Cardiac septum (tissue), 1 donor: ENCODE results near the gene CDCA3. TPM values are rescaled to one million over a fixed set of nuclear protein-coding genes. Genes with fewer than 3 reads are reported as not detected.
A peak's percentile ranks its signal among the peaks of the same experiment; 100 is the strongest.

Source experiments
- DNase-seq: peaks from one replicate; pipeline ENCODE4 v3.0.0-alpha.2; 2020; ENCODE audit warnings: low spot score
- intact Hi-C: fragments of 100-400 bp; cut with DNase I; formaldehyde crosslinking; loops from one replicate; pipeline ENCODE4 v1.14.0; 2022
- total RNA-seq: library from RNA; stranded (reverse); fragmentation: NEBNext Ultra II Directional; extraction: Animal tissue kit (Norgen Biotek cat#: 25700); gene quantifications from one replicate; pipeline ENCODE4 v1.2.1, GENCODE V29; 2021
- donor health status: DM: no; HTN: no; CAD: no.

The CDCA3 gene
- total RNA-seq, 1 donor from 2014 or later: 0.65 TPM

DNA sequence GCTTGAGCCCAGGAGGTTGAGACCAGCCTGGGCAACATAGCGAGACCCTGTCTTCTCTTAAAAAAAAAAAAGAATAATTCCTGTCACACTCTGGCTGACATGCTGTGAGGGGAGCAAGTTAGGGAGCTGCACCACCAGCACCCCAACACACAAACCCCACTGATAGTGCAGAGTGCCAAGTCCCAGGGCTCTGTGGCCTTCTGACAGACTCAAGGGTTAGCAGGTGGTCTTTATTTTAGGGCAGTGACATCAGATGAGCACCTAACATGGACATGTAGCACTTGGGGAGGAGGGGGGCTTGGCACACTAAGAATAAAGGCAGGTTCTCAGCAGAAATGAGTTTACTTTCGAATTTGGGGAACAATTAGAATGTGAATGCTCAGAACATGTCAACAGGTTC is 7.7 kb upstream of the CDCA3 start:
- intact Hi-C loops: no loop called here
- DNase-seq: no peak

GRCh38 chr12:6855322-6855721 is 4.2 kb upstream of the CDCA3 start:
- intact Hi-C loops: no loop called here
- no peak for DNase-seq

- DNase-seq: no peak
- intact Hi-C loops: no loop called here
Observed at GRCh38 chr12:6854036-6854435, 3.0 kb upstream of the CDCA3 start.

DNA sequence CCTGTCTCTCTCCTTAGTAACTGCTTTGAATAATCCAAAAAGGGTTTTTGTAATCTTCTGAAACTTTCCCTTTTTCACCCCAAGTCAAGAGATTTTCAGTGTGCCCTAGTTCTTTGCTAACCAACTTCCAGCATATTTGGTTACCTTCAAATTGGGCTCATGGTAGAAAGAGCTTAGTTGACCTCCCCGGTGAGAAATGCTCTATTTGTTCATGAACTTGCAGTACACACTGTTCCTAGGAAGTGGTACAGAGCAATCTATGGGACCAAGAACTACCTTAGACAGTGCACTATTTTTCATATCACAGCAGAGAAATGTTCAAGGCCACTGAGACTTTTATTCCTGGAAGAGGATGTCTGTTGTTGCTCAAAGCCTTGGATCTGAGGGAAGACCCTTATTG is 2.5 kb upstream of the CDCA3 start:
- DNase-seq: no peak
- intact Hi-C loops: no loop called here

DNA sequence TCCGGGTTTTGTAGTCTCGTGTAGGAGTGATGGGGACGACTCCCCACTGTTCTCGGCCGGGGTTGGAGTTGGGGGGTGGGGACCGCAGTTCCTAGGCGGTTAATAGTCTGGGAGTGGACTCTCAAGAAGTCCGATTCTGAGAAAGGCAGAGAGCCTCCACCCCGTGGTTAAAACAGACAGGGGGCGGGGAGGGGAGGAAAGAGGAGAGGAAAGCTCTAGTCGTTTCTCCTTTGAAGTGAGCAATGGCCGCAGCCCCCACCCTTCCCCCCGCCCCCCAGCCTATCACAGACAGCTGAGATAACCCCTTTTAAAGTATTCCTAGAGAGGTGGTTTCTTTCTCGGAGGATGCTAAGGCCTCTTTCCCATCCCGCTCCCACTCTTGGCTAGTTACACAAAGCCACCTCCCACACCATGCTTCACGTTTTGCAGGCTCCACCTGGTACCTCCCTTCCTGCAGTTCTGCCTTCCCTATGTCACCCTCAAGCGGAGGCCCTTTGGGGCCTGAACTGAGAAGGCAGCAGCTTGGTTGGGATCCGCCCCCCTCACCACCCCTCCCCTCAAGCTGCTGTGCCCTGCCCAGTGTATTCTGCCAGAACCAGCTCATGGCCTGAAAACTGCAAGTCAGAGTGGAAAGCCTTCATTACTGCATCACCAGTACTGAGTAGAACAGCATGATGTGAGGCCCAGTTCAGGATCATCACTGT is 1.7 kb upstream of the CDCA3 start:
- no peak for DNase-seq
- intact Hi-C loops: no loop called here

DNA sequence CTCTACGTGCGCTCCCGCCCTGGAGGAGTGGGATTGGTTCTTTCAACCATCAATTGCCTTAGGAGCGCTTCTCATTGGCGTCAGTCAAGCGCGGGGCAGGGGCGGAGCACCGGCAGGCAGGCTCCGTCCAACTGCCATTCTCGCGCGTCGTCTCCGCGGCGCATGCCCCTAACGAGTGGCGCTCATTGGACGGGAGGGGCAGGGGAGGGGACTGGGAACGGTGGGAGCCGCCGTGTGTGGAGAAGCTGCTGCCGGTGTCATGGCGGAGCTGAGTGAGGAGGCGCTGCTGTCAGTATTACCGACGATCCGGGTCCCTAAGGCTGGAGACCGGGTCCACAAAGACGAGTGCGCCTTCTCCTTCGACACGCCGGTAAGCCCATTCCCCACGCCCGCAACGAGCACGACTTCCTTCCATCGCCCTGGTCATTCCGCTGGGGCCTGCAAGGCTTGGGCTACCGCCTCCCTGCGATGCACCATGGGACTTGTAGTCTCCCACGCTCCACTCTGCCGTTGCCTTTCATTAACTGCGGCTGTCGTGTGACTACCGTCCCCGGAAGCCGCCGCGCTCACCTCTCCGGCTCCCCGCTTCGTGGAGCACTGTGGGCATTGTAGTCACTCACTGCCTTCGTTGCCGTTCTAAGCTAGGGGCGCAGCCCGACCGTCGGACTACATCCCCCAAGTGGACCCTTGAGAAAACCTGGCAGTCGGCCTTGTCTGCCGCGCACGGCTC is 1.0 kb upstream of the CDCA3 start, which contains the start of gene USP5:
USP5 (plus strand) TSS at position 230 of the 730 bp plus-strand sequence; CDS start at position 260, 30 bp downstream.
- peak; percentile 100 for DNase-seq
- intact Hi-C loops: no loop called here

GRCh38 chr12:6850796-6851152 is 312 bp downstream of the CDCA3 start:
- intact Hi-C loops: no loop called here
- DNase-seq: no peak

DNA sequence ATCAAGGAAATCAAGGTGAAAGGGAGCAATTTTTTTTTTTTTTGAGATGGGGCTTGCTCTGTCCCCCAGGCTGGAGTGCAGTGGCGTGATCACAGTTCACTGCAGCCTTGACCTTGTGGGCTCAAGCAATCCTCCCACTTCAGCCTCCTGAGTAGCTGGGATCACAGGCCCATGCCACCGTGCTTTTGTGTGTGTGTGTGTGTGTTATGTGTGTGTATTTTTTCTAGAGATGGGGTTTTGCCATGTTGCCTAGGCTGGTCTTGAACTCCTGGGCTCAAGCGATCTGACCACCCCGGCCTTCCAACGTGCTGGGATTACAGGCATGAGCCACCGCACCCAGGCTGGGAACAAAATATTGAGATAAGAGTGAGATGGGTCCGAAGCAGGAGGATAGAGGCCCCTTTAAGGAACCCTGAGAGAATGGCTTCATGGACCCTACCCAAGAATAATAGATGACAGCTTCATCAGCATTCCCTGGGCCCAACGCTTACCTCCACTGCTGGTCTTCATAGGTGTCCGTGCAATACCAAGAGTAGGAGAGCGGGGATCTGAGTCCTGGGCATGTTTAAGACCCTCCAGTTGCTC is 1.0 kb downstream of the CDCA3 start:
- intact Hi-C loops: no loop called here
- no peak for DNase-seq

GRCh38 chr12:6849427-6849826 is 1.7 kb downstream of the CDCA3 start:
- DNase-seq: no peak
- intact Hi-C loops: no loop called here

- intact Hi-C loops: no loop called here
Observed at GRCh38 chr12:6847676-6848075, 3.4 kb downstream of the CDCA3 start.

DNA sequence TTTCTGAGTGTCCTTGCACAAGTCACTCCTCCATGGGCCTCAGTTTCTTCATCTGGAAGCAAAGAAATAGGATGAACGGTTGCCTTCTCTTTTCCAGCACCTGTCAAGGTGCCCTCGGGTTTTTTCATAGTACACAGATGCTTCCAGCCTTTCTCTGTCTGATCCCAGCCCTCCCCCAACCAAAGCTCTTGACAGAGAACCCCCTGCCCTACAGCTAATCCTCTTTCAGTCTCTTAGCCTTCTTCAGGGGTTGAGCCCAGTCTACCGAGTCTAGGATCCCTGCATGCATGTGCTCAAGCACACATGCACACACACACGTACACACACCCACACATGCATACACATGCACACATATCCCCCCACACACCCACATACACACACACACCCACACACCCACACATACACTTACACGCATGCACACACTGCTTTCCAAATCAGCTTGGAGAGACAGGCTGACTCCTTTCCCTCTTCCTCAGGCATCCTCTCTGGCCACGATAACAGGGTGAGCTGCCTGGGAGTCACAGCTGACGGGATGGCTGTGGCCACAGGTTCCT is 4.7 kb downstream of the CDCA3 start:
- DNase-seq: no peak
- intact Hi-C loops: no loop called here

More at GRCh38 chr12:6847676-6848075, 3.4 kb downstream of the CDCA3 start:
- no peak for DNase-seq

GRCh38 chr12:6845395-6845794 is 5.7 kb downstream of the CDCA3 start:
- intact Hi-C loops: no loop called here
- DNase-seq: no peak

DNA sequence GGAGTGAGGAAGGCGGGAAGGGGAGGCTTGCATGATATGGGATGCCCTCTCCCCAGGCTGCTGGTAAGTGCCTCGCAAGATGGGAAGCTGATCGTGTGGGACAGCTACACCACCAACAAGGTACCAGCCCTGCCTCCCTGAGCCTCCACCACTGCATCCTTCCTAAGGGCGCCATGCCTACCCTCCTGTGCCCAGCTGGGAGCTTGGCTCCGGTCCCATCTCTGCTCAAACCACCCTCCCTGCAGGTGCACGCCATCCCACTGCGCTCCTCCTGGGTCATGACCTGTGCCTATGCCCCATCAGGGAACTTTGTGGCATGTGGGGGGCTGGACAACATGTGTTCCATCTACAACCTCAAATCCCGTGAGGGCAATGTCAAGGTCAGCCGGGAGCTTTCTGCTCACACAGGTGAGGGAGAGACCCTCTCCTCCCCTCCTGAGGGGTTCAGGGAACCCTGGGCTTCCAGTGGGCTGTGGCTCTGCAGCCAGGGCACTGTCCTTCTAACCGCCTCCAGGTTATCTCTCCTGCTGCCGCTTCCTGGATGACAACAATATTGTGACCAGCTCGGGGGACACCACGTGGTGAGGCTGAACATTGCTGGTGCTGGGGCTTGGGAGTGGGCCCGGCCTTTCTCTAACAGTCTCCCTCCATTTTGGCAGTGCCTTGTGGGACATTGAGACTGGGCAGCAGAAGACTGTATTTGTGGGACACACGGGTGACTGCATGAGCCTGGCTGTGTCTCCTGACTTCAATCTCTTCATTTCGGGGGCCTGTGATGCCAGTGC is 7.8 kb downstream of the CDCA3 start:
- intact Hi-C loops: no loop called here
- DNase-seq: no peak

DNA sequence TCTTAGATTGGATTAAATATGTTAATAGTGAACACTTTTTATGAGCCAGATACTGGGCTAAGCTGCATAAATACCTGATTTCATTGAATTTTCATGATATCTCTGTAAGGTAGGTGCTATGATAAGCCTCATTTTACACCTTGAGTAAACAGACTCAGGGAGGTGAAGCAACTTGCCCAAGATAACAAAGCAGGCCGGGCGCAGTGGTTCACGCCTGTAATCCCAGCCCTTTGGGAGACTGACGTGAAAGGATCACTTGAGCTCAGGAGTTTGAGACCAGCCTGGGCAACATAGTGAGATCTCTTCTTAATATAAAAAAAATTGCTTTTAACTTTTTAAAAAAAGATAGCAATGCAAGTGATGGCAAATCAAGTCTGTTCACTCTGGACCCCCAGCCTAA is 9.0 kb downstream of the CDCA3 start:
- intact Hi-C loops: no loop called here
- DNase-seq: no peak

GRCh38 chr12:6840761-6841515 is 10.1 kb downstream of the CDCA3 start, which contains the start of gene GNB3:
GNB3 (plus strand) TSS chr12:6840925; CDS start chr12:6841288, 363 bp downstream.
- intact Hi-C loops: no loop called here
- no peak for DNase-seq

DNA sequence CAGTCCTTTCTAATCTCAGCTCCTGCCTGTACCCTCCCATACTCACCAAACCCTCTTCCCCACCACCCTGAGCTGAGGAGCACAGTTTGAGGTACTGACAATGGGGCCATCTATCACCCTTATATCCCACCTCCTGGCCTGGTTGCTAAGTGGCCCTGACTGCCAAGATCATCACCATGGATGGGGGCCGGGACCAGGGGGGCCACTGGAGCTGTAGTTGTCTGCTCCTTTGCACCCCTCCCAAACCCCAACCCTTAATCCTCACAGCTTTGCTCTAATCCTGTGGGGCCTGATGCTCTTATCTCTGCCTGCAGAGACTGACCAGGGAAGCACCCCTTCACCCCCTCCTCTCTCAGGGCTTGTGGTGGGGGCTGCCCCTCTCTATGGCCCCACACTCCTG is 10.8 kb downstream of the CDCA3 start:
- no peak for DNase-seq
- intact Hi-C loops: no loop called here

DNA sequence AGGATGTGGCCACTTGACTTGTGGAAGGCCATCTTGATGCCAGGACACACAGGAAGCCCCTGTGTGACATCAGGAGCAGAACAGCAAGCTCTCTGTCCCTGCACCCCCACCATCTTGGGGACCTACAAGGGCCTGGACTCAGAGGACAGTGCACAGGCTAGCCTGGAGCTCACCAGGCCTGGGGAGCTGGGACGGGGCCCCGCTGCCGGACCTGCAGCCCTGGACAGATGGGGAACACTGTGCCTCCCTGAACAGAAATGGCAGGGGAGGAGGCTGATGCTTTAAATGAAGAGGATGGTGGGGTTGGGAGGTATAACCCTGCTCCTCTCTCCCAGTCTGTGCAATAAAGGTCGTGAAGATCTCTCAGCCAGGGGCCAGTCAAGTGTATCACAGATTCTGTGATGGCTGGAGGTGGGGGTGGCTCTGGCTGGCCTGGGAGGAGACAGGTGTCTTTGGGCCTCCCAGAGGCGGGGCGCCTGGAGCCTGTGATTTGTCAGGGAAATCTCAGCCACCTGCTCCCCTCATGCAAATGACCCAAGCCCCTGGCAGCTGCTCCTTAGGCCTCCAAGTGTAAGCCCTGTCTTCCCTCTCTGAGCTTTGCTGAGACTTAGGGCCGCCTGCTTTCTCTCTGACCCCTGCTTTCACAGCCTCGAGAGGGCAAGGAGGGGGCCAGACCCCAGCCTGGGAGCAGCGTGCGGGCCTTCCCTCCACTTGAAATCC is 11.4 kb downstream of the CDCA3 start:
- no peak for DNase-seq
- intact Hi-C loops: no loop called here

GRCh38 chr12:6838854-6839253 is 12.2 kb downstream of the CDCA3 start:
- no peak for DNase-seq
- intact Hi-C loops: no loop called here
